Hematopoietic multipotent progenitor cell treated with erythropoietin and hydrocortisone succinate and interleukin-3 and kit ligand, for 4 days (in vitro differentiated cells): ENCODE results near the gene ESR2.
"Not testable (repeated sequence)": the region's sequence is repeated elsewhere in the genome, so short reads cannot be mapped to it uniquely, and the experiment has no call there.

Experiments used
- DNase-seq: peaks from one replicate; pipeline ENCODE4 v3.0.0-alpha.2; 2015

Gene ESR2

GRCh38 chr14:64293976-64294671 lies at the start of gene ESR2:
Gene ESR2 (minus strand): TSS chr14:64294371. CDS start chr14:64282985, 11,386 bp downstream.
- DNase-seq: peak; percentile 72

- DNase-seq: peak; percentile 61
Measured at GRCh38 chr14:64340560-64341196, 46.5 kb upstream of the ESR2 start.

GRCh38 chr14:64338616-64339316 lies 44.6 kb upstream of the ESR2 start:
- peak; percentile 99 for DNase-seq

- peak; percentile 69 for DNase-seq
Measured at GRCh38 chr14:64337888-64338615, 43.9 kb upstream of the ESR2 start.

- no peak for DNase-seq
Measured at GRCh38 chr14:64329149-64329548, 35.0 kb upstream of the ESR2 start.

- no peak for DNase-seq
Measured at GRCh38 chr14:64326502-64326901, 32.3 kb upstream of the ESR2 start.

GRCh38 chr14:64324895-64325294 lies 30.7 kb upstream of the ESR2 start:
- DNase-seq: no peak

- DNase-seq: no peak
Measured at GRCh38 chr14:64324461-64324860, 30.3 kb upstream of the ESR2 start.

GRCh38 chr14:64320362-64320761 lies 26.2 kb upstream of the ESR2 start:
- DNase-seq: not testable (repeated sequence)

- DNase-seq: not testable (repeated sequence)
Measured at GRCh38 chr14:64318695-64319094, 24.5 kb upstream of the ESR2 start.

GRCh38 chr14:64303471-64303917 lies 9.3 kb upstream of the ESR2 start:
- DNase-seq: peak; percentile 82

- peak; percentile 47 for DNase-seq
Measured at GRCh38 chr14:64298773-64299172, 4.6 kb upstream of the ESR2 start.

- no peak for DNase-seq
Measured at GRCh38 chr14:64296561-64296960, 2.4 kb upstream of the ESR2 start.

GRCh38 chr14:64294672-64295413 lies 672 bp upstream of the ESR2 start:
- DNase-seq: peak; percentile 89

GRCh38 chr14:64292197-64292596 lies 2.0 kb downstream of the ESR2 start:
- DNase-seq: no peak

GRCh38 chr14:64289571-64289970 lies 4.6 kb downstream of the ESR2 start:
- DNase-seq: no peak

GRCh38 chr14:64281805-64282204 lies 12.4 kb downstream of the ESR2 start:
- no peak for DNase-seq

- DNase-seq: peak; percentile 83
Measured at GRCh38 chr14:64279704-64280668, 14.2 kb downstream of the ESR2 start.

- DNase-seq: no peak
Measured at GRCh38 chr14:64278458-64278857, 15.7 kb downstream of the ESR2 start.

- DNase-seq: no peak
Measured at GRCh38 chr14:64272019-64272418, 22.2 kb downstream of the ESR2 start.

GRCh38 chr14:64266239-64266638 lies 27.9 kb downstream of the ESR2 start:
- no peak for DNase-seq
